Mesothelial cell of epicardium (in vitro differentiated cells): ENCODE data around the gene RPL21. TPM values are rescaled to one million over a fixed set of nuclear protein-coding genes. Genes with fewer than 3 reads are reported as not detected.
"Not testable (repeated sequence)": the region's sequence is repeated elsewhere in the genome, so short reads cannot be mapped to it uniquely, and the experiment has no call there.

Experiments
- DNase-seq, 2 experiments: peaks; one replicate each; pipeline ENCODE4 v3.0.0; 2021; ENCODE audit warnings: low spot score in 2 of 2; ENCODE audit not compliant: unreplicated experiment in 2 of 2
- H3K27ac Mint-ChIP-seq: 2 replicates; pipeline ENCODE4 v1.8.0; 2021; ENCODE audit warnings: mixed read lengths
- H3K27me3 Mint-ChIP-seq: 2 replicates; pipeline ENCODE4 v1.8.0; 2021; ENCODE audit warnings: low read depth, mixed read lengths
- H3K36me3 Mint-ChIP-seq: 2 replicates; pipeline ENCODE4 v1.8.0; 2021; ENCODE audit warnings: mixed read lengths
- H3K4me1 Mint-ChIP-seq: 2 replicates; pipeline ENCODE4 v1.8.0; 2021; ENCODE audit warnings: mixed read lengths
- H3K4me3 Mint-ChIP-seq: 2 replicates; pipeline ENCODE4 v1.8.0; 2021; ENCODE audit warnings: mild to moderate bottlenecking, moderate library complexity, mixed read lengths
- H3K9me3 Mint-ChIP-seq: 2 replicates; pipeline ENCODE4 v1.8.0; 2021; ENCODE audit warnings: mixed read lengths
- total RNA-seq: library from RNA; stranded (reverse); gene quantifications from 3 replicates; pipeline ENCODE4 v1.2.1, GENCODE V29; 2021
- TF ChIP-seq, protein P1 (sequence below): fragments of 200-600 bp; sonication (generic); IDR thresholded peaks from one replicate; pipeline ENCODE4 v1.5.0; 2021; ENCODE audit warnings: antibody characterized with exemption; ENCODE audit not compliant: unreplicated experiment

The RPL21 gene
- total RNA-seq, 1 donor from 2014 or later = 851 TPM

DNA sequence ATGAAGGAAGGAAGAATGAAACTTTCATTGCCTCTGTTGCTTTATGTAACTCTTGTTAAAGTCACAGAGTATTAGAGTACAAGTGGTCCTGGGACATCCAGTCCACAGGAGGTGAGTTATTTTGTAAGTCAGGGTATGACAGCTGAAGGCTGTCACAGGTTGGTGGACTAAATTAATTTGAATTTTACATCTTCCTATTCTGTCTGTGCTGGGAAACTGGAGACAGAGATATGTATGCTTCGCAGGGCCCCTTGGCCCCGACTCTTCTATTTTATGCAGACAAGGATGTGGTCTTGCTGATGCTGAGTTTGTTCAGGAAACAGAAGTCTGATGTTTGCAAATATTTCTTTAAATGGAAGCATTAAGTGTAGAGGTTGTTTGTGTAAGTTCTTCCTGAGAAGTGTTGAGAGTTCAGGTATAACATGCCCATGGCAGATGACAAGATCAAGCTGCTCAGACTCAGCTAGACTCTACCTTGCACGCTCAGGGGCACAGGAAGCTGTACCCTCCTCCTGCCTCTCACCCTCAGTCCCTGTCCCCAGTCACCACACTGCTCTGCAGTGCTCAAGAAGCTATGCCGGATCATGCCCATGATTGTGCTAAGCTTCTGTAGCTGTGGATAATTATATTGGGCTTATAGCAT, 42.6 kb downstream of the RPL21 start:
- H3K4me1 Mint-ChIP-seq = peaks cover 5% of the 10 kb centered on the region
- peaks cover 3% of the 10 kb centered on the region for H3K9me3 Mint-ChIP-seq
- no peak overlapping the region for H3K27ac Mint-ChIP-seq
- TF ChIP-seq, protein P1, sequence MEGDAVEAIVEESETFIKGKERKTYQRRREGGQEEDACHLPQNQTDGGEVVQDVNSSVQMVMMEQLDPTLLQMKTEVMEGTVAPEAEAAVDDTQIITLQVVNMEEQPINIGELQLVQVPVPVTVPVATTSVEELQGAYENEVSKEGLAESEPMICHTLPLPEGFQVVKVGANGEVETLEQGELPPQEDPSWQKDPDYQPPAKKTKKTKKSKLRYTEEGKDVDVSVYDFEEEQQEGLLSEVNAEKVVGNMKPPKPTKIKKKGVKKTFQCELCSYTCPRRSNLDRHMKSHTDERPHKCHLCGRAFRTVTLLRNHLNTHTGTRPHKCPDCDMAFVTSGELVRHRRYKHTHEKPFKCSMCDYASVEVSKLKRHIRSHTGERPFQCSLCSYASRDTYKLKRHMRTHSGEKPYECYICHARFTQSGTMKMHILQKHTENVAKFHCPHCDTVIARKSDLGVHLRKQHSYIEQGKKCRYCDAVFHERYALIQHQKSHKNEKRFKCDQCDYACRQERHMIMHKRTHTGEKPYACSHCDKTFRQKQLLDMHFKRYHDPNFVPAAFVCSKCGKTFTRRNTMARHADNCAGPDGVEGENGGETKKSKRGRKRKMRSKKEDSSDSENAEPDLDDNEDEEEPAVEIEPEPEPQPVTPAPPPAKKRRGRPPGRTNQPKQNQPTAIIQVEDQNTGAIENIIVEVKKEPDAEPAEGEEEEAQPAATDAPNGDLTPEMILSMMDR = no peak
- H3K36me3 Mint-ChIP-seq = no peaks in the 10 kb centered on the region
- DNase-seq = no peak
- no peak overlapping the region for H3K4me3 Mint-ChIP-seq
- peaks cover 28% of the 10 kb centered on the region for H3K27me3 Mint-ChIP-seq

DNA sequence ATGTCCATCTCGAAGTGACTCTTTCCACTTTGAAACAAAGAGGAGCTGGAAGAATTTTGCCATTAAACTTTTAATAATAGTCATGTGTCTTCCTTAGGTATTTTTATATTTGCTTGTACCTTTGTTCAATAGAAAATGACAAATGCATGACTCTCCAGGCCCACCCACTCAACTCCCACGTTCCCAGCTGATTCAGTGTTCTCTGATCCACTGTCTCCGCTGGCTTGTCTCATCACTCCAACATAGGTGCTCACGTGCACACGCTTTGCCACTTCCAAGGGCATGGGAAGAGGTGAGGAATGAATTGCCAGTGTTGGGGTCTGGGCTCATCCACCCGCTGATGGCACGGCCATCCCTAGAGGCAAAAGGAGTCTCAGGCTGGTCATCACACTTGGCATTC, 43.7 kb downstream of the RPL21 start:
- H3K9me3 Mint-ChIP-seq = peaks cover 3% of the 10 kb centered on the region
- no peaks in the 10 kb centered on the region for H3K36me3 Mint-ChIP-seq
- H3K4me1 Mint-ChIP-seq = peaks cover 2% of the 10 kb centered on the region
- H3K4me3 Mint-ChIP-seq = no peak overlapping the region
- H3K27ac Mint-ChIP-seq = no peak overlapping the region
- no peak for DNase-seq
- TF ChIP-seq, protein P1 = no peak
- H3K27me3 Mint-ChIP-seq = peaks cover 28% of the 10 kb centered on the region

DNA sequence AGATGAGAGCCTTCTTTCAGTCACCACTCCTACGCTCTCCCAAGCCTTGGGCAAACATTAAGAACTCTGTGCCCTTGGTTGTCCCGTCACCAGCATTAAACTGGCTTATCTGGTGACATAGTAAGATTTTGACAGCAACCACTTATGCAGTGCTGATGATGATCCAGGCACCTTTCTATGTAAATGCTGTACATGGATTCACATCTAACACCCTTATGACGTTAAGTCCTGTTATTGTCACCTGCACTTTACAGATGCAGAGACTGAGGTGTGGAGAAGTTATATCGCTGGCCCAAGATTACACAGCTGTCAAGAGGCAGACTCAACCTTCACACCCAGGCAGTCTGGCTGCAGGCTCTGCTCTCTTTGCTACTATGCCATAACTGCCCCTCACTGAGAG, 44.3 kb downstream of the RPL21 start:
- Mint-ChIP-seq H3K4me1 (no peaks in the 10 kb centered on the region), H3K9me3 (peaks cover 3% of the 10 kb centered on the region), H3K27ac (no peak overlapping the region), H3K27me3 (peaks cover 28% of the 10 kb centered on the region), H3K36me3 (no peaks in the 10 kb centered on the region), H3K4me3 (no peak overlapping the region)
- no peak for DNase-seq
- TF ChIP-seq, protein P1 = no peak

DNA sequence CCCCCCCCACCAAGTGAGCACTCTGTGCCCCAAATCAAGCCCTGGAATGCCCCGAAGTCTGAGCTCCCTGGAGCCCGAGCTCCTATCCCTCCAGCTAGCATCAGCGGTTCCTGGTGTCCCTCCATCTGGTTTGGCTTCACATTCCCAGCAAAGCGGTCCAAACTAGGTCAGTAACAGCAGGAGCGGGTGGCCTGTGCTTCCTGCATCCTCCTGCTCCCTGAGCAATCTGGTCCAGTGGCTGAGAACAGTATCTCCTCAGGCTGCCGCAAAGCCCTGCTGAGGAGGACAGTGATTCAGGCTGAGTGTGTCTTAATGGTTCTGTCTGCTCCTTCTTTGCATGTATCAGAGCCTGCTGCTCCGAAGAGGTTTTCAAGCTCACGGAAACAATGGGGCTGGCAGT, 45.1 kb downstream of the RPL21 start:
- no peaks in the 10 kb centered on the region for H3K4me1 Mint-ChIP-seq
- H3K27me3 Mint-ChIP-seq = peaks cover 28% of the 10 kb centered on the region
- DNase-seq = no peak
- no peak overlapping the region for H3K4me3 Mint-ChIP-seq
- no peaks in the 10 kb centered on the region for H3K36me3 Mint-ChIP-seq
- H3K9me3 Mint-ChIP-seq = peaks cover 3% of the 10 kb centered on the region
- TF ChIP-seq, protein P1 = no peak
- H3K27ac Mint-ChIP-seq = no peak overlapping the region

DNA sequence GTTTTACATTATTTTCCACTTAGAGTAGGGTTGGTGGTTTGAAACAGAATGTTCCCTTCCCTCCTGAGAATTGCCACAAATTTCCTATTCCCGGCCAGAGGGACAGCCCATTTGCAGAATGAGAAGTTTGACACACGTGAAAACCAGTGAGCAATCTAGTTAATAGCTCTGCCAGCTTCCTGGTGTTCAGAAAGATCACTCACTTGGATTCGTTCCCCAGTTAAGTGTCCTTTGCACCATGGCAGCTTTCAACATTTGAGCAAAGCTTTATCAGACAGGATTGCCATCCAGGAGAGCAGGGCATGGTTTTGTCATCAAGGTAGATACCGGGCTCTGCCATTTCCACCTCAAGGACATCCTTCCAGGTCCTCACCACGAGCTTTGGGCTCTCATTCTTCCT, 47.5 kb downstream of the RPL21 start:
- TF ChIP-seq, protein P1 = no peak
- no peak for DNase-seq
- H3K4me1 Mint-ChIP-seq = no peaks in the 10 kb centered on the region
- peaks cover 13% of the 10 kb centered on the region for H3K9me3 Mint-ChIP-seq
- H3K27ac Mint-ChIP-seq = no peak overlapping the region
- peaks cover 16% of the 10 kb centered on the region for H3K27me3 Mint-ChIP-seq
- no peaks in the 10 kb centered on the region for H3K36me3 Mint-ChIP-seq
- no peak overlapping the region for H3K4me3 Mint-ChIP-seq

DNA sequence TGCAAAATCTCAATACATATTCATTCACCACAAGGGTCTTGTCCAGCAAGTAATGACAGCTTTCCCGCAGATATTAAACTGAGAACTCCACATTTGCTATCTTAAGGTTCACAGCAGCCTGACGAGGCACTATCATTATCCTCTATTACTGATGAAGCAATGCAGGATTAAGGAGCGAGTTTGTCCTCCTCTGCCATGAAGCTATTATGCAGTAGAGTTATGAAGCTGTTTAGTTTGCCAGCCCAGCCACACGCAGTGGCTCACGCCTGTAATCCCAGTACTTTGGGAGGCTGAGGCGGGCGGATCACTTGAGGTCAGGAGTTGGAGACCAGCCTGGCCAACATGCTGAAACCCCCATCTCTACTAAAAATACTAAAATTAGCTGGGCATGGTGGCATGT, 49.0 kb downstream of the RPL21 start:
- not testable (repeated sequence) for H3K4me3 Mint-ChIP-seq, DNase-seq
- peaks cover 13% of the 10 kb centered on the region for H3K27me3 Mint-ChIP-seq

More for the DNA sequence above, 49.0 kb downstream of the RPL21 start:
- H3K9me3 Mint-ChIP-seq = peaks cover 13% of the 10 kb centered on the region
- H3K4me1 Mint-ChIP-seq, H3K27ac Mint-ChIP-seq, H3K36me3 Mint-ChIP-seq: not testable (repeated sequence)
